GM23248 (cell line): ENCODE measurements around the gene ISG15. TPM values are rescaled to one million over a fixed set of nuclear protein-coding genes. Genes with fewer than 3 reads are reported as not detected.

ENCODE experiments used
- DNase-seq: peaks from one replicate; pipeline ENCODE4 v3.0.0-alpha.2; 2015
- H2AFZ ChIP-seq: fragments of 200-600 bp; sonication (generic); 2 replicates; pipeline ENCODE4 v1.6.1; 2016; ENCODE audit warnings: antibody characterized with exemption
- H3F3A ChIP-seq: fragments of 200-600 bp; sonication (generic); 2 replicates; pipeline ENCODE4 v1.6.1; 2016; ENCODE audit warnings: mild to moderate bottlenecking, antibody characterized with exemption, mixed run types; ENCODE audit not compliant: insufficient read depth
- H3K27ac ChIP-seq: fragments of 200-600 bp; sonication (generic); 2 replicates; pipeline ENCODE4 v1.5.1; 2016; ENCODE audit warnings: mild to moderate bottlenecking
- H3K27me3 ChIP-seq: fragments of 200-600 bp; sonication (generic); replicated peaks from 2 replicates; pipeline ENCODE4 v1.6.1; 2016; ENCODE audit warnings: mild to moderate bottlenecking; ENCODE audit not compliant: insufficient read depth
- H3K36me3 ChIP-seq: fragments of 200-600 bp; sonication (generic); 2 replicates; pipeline ENCODE4 v1.6.1; 2016; ENCODE audit warnings: low read depth, mild to moderate bottlenecking
- H3K4me1 ChIP-seq: fragments of 200-600 bp; sonication (generic); 2 replicates; pipeline ENCODE4 v1.6.1; 2016; ENCODE audit warnings: mild to moderate bottlenecking; ENCODE audit not compliant: insufficient read depth
- H3K4me2 ChIP-seq: fragments of 200-600 bp; sonication (generic); one replicate; pipeline ENCODE4 v1.6.1; 2016; ENCODE audit warnings: mild to moderate bottlenecking; ENCODE audit not compliant: unreplicated experiment
- H3K4me3 ChIP-seq: fragments of 200-600 bp; sonication (generic); 2 replicates; pipeline ENCODE4 v1.5.1; 2016; ENCODE audit warnings: mild to moderate bottlenecking
- H3K79me2 ChIP-seq: fragments of 200-600 bp; sonication (generic); 2 replicates; pipeline ENCODE4 v1.6.1; 2016; ENCODE audit warnings: mild to moderate bottlenecking; ENCODE audit not compliant: insufficient read depth
- H3K9ac ChIP-seq: fragments of 200-600 bp; sonication (generic); 2 replicates; pipeline ENCODE4 v1.6.1; 2016; ENCODE audit warnings: mild to moderate bottlenecking
- H3K9me2 ChIP-seq: fragments of 200-600 bp; sonication (generic); 2 replicates; pipeline ENCODE4 v1.6.1; 2016; ENCODE audit warnings: mixed run types, mild to moderate bottlenecking, moderate library complexity; ENCODE audit not compliant: insufficient read depth
- H3K9me3 ChIP-seq: fragments of 200-600 bp; sonication (generic); one replicate; pipeline ENCODE4 v1.6.1; 2017; ENCODE audit warnings: low read depth
- H4K20me1 ChIP-seq: fragments of 200-600 bp; sonication (generic); 2 replicates; pipeline ENCODE4 v1.6.0; 2016; ENCODE audit not compliant: insufficient read depth
- EZH2 ChIP-seq: fragments of 200-600 bp; sonication (generic); IDR thresholded peaks from 2 replicates; pipeline ENCODE4 v1.6.1; 2018; ENCODE audit warnings: antibody characterized with exemption, mild to moderate bottlenecking; ENCODE audit not compliant: insufficient read depth, poor library complexity, severe bottlenecking
- EZH2phosphoT487 ChIP-seq: fragments of 200-600 bp; sonication (generic); IDR thresholded peaks from 2 replicates; pipeline ENCODE4 v1.6.1; 2018; ENCODE audit warnings: antibody characterized with exemption, moderate library complexity, mild to moderate bottlenecking, low read depth; ENCODE audit not compliant: insufficient read depth
- WGBS, 2 experiments: methylation state at CpG; one replicate each; pipeline ENCODE4 v1.1.6; 2015 to 2017; ENCODE audit warnings: low lambda C conversion rate in 2 of 2, low coverage in 1 of 2; ENCODE audit errors: missing lambda C conversion rate in 2 of 2; 5-methylcytosine and 5-hydroxymethylcytosine counted together
- in situ Hi-C: fragments of 300-500 bp; cut with MboI; formaldehyde crosslinking; loops from 2 replicates; pipeline ENCODE4 v1.15.0; 2020
- polyA plus RNA-seq: library from polyadenylated mRNA; unstranded; fragments of >200 nt; fragmentation: Nextera tagmentation; extraction: Ambion mirVana; gene quantifications from 2 replicates; pipeline ENCODE4 v1.2.1, GENCODE V29; 2016
- total RNA-seq: library from RNA; depleted of rRNA; stranded (reverse); fragments of >200 nt; shearing (Covaris generic); gene quantifications from 2 replicates; pipeline ENCODE4 v1.2.3, GENCODE V29; 2014

ISG15 gene
- total and polyA plus RNA-seq, 2 experiments from 2014 or later, result 41.2 to 77.0 TPM

GRCh38 chr1:969260-969855, 43.9 kb upstream of the ISG15 start:
- in situ Hi-C loops, result no loop called here

DNA sequence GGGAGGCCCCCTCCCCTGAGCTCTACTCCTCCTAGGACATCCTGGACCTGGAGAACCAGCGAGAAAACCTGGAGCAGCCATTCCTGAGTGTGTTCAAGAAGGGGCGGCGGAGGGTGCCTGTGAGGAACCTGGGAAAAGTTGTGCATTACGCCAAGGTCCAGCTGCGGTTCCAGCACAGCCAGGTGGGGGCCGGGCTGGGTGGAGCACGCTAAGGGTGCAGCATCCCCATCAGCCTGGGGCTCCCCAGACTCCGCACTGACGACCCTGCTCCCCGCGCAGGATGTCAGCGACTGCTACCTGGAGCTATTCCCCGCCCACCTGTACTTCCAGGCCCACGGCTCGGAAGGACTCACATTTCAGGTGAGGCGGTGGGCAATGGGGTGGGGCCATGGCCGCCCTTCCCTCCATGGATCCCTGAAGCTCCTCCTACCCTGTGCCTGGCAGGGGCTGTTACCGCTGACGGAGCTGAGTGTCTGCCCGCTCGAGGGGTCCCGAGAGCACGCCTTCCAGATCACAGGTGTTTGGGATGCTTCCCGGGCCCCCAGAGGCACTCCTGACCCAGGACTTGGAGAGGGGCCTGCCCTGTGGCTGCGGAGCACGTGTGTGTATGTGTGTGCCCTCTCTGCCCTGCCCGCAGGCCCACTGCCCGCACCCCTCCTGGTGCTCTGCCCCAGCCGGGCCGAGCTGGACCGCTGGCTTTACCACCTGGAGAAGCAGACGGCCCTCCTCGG, 42.9 kb upstream of the ISG15 start:
- in situ Hi-C loops, result no loop called here
- Histone ChIP-seq H3K27me3 (no peaks in the 10 kb centered on the region), H2AFZ (no peak overlapping the region), H3K9ac (no peak overlapping the region), H3K4me3 (no peak overlapping the region), H3F3A (no peaks in the 10 kb centered on the region), H3K79me2 (no peaks in the 10 kb centered on the region), H4K20me1 (no peaks in the 10 kb centered on the region), H3K9me3 (no peaks in the 10 kb centered on the region), H3K4me1 (0 out of 2 replicates have a peak, but pooled peaks cover 9% of the 10 kb centered on the region), H3K36me3 (no peaks in the 10 kb centered on the region), H3K9me2 (no peaks in the 10 kb centered on the region), H3K4me2 (no peak overlapping the region), H3K27ac (no peak overlapping the region)
- TF ChIP-seq EZH2phosphoT487, result no peak
- no peak for TF ChIP-seq EZH2
- 33 to 34% methylated on average over 25 to 26 of the region's 33 CpGs for WGBS, 2 experiments
- no peak for DNase-seq

More at GRCh38 chr1:969260-969855, 43.9 kb upstream of the ISG15 start:
- no peaks in the 10 kb centered on the region for H3K27me3 ChIP-seq
- H3K4me3 ChIP-seq, result no peak overlapping the region
- WGBS, 2 experiments, result 76 to 79% methylated on average over 15 of the region's 15 CpGs
- H3K4me2 ChIP-seq, result no peak overlapping the region
- H3K9me2 ChIP-seq, result no peaks in the 10 kb centered on the region
- no peak overlapping the region for H3K27ac ChIP-seq
- no peak for DNase-seq
- no peak overlapping the region for H2AFZ ChIP-seq
- no peaks in the 10 kb centered on the region for H3K79me2 ChIP-seq
- no peak for TF ChIP-seq EZH2
- TF ChIP-seq EZH2phosphoT487, result no peak
- no peaks in the 10 kb centered on the region for H3K36me3 ChIP-seq
- no peaks in the 10 kb centered on the region for H3K9me3 ChIP-seq
- 0 out of 2 replicates have a peak, but pooled peaks cover 9% of the 10 kb centered on the region for H3K4me1 ChIP-seq
- H3F3A ChIP-seq, result no peaks in the 10 kb centered on the region
- H4K20me1 ChIP-seq, result no peaks in the 10 kb centered on the region
- H3K9ac ChIP-seq, result no peak overlapping the region

GRCh38 chr1:970973-971730, 42.1 kb upstream of the ISG15 start:
- Histone ChIP-seq H3K79me2 (no peaks in the 10 kb centered on the region), H3K9me2 (no peaks in the 10 kb centered on the region), H2AFZ (no peak overlapping the region), H3K4me2 (no peak overlapping the region), H3K36me3 (no peaks in the 10 kb centered on the region), H3F3A (no peaks in the 10 kb centered on the region), H3K9me3 (no peaks in the 10 kb centered on the region), H3K27ac (no peak overlapping the region), H3K9ac (no peak overlapping the region), H3K27me3 (no peaks in the 10 kb centered on the region), H3K4me1 (0 out of 2 replicates have a peak, but pooled peaks cover 3% of the 10 kb centered on the region), H3K4me3 (no peak overlapping the region), H4K20me1 (no peaks in the 10 kb centered on the region)
- 58 to 67% methylated on average over 19 to 39 of the region's 42 CpGs for WGBS, 2 experiments
- no peak for DNase-seq
- TF ChIP-seq EZH2 (no peak), EZH2phosphoT487 (no peak)
- in situ Hi-C loops, result no loop called here

GRCh38 chr1:971751-972506, 41.4 kb upstream of the ISG15 start:
- Histone ChIP-seq H3K79me2 (no peaks in the 10 kb centered on the region), H3K9ac (no peak overlapping the region), H3K36me3 (no peaks in the 10 kb centered on the region), H2AFZ (no peak overlapping the region), H3K27ac (no peak overlapping the region), H3K4me1 (no peaks in the 10 kb centered on the region), H3K4me3 (no peak overlapping the region), H3K9me3 (no peaks in the 10 kb centered on the region), H3F3A (no peaks in the 10 kb centered on the region), H3K9me2 (no peaks in the 10 kb centered on the region), H4K20me1 (no peaks in the 10 kb centered on the region), H3K4me2 (no peak overlapping the region), H3K27me3 (no peaks in the 10 kb centered on the region)
- in situ Hi-C loops, result no loop called here
- DNase-seq, result no peak
- 84 to 91% methylated on average over 27 to 33 of the region's 34 CpGs for whole genome bisulfite sequencing, 2 experiments
- TF ChIP-seq EZH2 (no peak), EZH2phosphoT487 (no peak)
